HG03135 (cell line): Measurements from ENCODE around the gene LEMD3.

Source experiments
- ATAC-seq: cut with Tn5 transposase; IDR thresholded peaks from one replicate; pipeline ENCODE4 v1.9.1; 2021; ENCODE audit warnings: mild to moderate bottlenecking, moderate library complexity; ENCODE audit not compliant: unreplicated experiment

The LEMD3 gene

DNA sequence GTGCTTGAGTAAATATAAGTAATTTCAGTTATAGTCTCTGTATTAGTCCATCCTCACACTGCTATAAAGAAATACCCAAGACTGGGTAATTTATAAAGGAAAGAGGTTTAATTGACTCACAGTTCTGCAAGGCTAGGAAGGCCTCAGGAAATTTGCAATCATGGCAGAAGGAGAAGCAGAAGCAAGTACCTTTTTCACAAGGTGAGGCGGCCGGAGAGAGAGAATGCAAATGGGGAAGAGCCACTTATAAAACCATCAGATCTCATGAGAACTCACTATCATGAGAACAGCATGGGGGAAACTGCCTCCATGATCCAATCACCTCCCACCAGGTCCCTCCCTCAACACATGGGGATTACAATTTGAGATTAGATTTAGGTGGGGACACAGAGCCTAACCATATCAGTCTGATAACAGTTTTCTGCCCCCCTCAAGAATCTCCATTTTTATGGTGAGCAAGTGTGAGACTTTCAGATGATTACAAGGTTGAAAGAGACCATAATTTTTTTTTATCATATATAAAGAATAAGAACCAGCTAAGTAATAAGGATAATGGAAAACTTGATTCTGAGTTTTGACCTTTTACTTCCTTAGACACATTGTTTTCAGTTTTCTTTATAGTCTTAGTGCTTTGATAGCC, 35.6 kb downstream of the LEMD3 start:
- ATAC-seq, result no peak

- ATAC-seq, result no peak
Measured at GRCh38 chr12:65205886-65206285, 36.5 kb downstream of the LEMD3 start.

DNA sequence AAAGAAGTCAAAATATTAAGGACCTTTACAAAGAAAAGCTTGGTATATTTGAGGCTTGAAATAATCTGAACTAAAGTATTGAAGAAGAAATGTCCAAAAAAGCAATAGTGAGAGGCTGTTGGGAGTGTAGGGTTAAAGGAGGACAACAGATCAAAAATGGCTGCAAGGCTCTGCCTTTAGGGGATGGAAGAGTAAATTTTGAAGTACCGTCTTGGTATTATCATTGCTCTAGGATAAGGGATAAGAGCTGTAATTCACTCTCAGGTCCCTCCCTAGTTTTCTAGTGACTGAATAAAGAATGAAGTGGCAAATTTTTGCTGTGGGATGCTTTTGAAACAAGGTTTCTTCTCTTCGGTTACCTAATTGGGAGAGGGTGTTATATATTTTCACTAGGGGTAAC, 38.7 kb downstream of the LEMD3 start:
- ATAC-seq, result no peak

DNA sequence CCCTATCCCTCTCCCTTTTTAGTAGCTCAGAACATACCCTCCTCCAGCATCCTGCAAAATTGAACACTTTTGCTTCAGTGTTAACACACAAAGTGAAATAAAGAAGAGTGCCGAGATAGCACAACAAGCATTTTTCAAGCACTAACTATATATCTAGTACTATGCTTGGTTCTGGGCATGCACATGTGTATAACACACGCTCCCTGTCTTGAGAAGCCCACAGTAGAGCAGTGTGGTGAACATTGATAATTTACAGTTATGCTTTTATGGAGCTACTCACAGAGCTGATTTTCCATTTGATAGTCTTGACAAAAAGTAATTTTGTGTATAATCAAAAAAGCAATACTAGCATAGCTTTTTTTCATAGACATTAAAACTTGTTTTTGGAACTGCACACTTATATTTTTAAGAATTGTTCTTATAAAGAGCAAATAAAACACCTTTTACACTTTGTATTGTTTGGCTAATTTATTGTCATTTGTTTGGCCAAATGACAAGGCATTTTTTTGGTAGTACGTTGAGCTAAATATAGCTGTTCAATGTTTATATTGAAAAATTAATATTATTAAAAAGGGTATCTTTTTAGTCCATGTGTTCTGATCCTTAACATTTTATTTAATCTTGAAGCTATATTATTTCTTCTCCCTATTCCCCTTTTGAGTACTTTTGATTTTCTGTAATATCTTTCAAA, 39.7 kb downstream of the LEMD3 start:
- ATAC-seq, result no peak

DNA sequence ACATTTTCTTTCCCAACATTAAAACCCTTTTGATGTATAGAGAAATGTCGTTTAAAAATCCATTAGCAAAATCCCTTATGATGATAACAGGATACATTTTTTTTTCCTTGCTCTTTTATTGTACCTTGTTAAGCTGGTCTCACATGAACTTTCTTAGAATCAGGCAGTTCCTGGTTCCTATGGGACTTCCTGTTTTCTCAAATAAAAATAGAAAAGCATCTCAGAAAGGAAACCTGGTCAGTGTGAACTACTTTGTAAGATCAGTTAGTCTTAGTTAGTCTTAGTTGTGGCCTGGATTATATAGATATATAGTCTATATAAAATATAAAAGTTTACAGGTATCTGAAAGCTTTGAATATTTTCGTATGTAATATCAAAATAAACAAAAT, 40.3 kb downstream of the LEMD3 start:
- ATAC-seq, result peak; percentile 62

DNA sequence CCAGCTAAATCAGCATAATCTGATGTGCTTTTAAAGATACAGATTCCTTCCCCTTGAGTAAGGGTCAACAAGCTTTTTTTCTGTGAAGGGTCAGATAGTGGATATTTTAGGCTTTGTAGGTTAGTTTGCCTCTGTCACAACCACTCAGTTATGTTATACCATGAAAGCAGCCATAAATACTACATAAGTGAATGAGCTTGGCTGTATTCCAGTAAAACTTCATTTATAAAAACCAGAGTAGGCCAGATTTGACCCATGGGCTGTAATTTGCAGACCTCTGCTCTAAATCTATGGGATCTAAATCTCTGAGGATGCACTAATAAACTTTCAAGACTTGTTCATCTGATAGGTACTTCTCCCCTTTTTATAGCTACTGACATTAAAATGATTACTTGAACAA, 47.7 kb downstream of the LEMD3 start:
- ATAC-seq, result no peak

DNA sequence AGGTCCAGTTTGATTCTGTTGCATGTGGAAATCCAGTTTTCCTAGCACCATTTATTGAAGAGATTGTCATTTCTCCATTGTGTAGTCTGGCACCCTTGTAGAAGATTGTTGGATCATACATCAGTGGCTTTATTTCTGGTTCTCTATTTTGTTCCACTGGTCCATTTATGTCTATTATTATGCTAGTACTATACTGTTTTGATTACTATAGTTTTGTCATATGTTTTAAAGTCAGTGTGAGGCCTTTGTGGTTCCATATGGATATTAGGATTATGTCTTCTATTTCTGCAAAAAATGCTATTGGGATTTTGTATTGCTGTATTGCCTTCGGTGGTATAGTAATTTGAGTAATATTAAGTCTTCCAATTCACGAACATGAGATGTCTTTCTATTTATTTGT, 51.4 kb downstream of the LEMD3 start:
- no peak for ATAC-seq

DNA sequence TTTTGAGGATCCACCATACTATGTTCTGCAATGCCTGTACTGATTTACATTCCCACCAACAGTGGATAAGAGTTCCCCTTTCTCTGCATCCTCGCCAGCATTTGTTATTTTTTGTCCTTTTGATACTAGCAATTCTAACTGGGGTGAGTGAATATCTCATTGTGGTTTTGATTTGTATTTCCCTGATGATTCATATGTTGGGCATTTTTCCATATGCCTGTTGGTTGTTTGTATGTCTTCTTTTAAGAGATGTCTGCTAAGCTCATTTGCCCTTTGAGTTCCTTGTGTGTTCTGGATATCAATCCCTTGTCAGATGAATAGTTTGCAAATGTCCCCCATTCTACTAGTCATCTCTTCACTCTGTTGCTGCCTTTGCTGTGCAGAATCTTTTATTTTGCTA, 60.1 kb downstream of the LEMD3 start:
- no peak for ATAC-seq

DNA sequence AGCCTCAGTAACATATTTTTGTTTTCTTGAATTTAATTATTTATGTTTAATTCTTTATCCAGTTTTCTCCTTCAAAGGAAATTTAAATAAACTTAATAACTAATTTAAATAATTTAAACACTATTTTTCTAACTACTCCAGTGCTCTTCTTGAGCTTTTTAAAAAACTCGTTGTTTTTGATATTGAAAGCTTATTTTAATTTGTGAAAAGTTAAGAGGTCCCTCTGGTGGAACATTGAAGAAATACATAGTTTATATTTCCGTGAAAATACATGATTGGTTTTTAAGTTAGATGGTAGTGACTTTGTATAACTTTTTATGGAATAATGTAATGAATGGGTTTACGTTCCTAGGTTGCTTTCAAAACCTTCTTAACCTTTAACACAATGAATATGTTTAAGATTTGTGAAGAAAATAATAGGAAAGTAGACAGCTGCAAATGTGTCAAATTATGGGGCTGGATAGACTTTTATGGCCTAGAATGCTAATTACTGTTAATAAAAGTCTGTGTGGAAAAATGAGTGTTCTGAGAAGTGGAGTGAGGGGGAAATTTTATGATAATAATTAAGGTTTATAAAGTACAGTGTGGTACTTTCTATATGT, 63.2 kb downstream of the LEMD3 start:
- no peak for ATAC-seq

DNA sequence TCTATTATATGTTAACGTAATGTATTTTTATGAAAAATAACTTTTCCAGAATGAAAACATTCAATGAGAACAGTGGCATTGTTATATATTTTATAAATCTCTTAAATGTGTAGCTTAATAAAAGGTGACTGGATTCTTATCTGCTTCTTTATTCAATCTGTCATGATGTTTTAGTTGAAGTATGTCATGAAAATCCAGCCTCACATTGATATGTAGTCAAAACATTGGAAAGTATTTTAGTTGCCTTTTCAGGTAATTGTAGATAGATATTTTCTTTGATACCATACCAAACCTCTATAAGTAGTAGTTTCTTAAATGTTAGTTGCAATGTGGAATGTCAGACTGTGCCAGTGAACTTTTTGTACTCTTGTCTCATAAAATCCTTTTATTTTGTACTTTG, 67.8 kb downstream of the LEMD3 start:
- ATAC-seq, result no peak

DNA sequence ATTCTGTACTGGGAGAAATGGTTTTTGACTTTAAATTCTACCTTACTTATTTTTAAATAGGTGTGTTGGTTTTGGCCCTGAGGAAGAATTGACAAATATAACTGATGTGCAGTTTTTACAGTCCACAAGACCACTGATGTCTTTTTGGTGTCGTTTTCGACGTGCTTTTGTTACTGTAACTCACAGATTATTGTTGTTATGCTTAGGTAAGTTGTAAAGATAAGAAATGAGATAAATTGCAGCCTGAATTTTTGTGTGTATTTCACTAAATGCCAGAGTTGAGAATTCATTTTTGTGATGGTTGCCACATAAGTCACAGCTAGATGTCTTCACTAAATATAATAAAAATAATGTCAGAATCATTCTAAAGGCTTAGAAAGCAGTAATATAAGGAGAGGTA, 69.2 kb downstream of the LEMD3 start:
- no peak for ATAC-seq

GRCh38 chr12:65248656-65249633, 79.6 kb downstream of the LEMD3 start:
- no peak for ATAC-seq

DNA sequence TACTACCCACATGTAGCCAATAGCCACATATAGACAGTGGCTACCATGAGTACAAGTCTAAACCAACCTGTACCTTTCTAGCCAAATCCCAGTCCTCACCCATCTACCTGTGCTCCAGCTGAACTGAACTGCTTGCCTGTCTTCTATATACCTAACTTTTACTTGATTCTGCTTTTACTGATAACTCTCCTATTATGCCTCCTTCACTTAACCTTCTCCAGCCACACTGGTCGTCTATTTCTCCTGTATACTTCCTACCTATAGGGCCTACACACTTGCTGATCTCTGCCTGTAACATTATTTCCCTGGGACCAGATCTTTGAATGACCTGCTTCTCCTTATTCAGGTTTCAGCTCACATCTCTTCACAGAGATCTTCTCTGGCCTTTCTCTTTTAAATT, 83.1 kb downstream of the LEMD3 start:
- ATAC-seq, result no peak

- no peak for ATAC-seq
Measured at GRCh38 chr12:65257986-65258385, 88.6 kb downstream of the LEMD3 start.

- ATAC-seq, result peak; percentile 81
Measured at GRCh38 chr12:65259501-65259900, 90.1 kb downstream of the LEMD3 start.

DNA sequence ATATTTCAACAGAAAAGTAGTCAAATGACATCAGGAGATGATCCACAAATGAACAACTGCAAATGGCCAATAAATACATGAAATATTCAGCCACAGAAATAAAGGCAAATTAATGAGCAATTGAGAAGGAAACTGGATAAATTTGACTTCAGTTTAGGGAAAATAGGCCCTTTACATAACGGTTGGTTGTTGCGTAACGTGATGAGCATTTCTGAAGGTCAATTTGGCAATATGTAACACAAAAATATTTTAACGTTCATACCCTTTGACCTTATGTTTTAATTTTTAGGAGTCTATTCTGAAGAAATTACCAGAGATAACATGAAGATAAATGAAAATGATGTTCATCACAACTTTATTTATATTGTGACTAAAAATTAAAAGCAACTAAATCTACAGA, 94.4 kb downstream of the LEMD3 start:
- ATAC-seq, result no peak

- ATAC-seq, result no peak
Measured at GRCh38 chr12:65266408-65266807, 97.0 kb downstream of the LEMD3 start.

- ATAC-seq, result no peak
Measured at GRCh38 chr12:65269603-65270002, 100.2 kb downstream of the LEMD3 start.

GRCh38 chr12:65274602-65275272, 105.4 kb downstream of the LEMD3 start:
- ATAC-seq, result no peak

DNA sequence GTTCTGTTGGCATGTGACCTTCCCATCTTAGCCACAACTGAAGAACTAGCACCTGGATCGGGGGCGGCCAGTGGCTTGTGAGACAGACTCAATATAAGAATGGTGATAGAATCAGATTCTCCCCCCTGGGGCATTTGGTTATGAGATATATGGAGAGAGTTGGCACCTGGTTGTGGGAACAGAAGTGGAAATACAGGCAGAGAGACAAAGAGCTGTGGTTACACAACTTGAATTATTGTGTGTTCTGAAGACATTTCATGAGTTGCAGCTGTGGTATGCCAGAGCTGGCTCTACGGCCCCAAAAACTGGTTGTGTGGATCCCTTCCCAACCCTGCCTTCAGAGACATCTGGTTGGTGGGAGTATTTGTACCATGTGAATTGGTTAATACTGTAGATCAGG, 106.2 kb downstream of the LEMD3 start:
- no peak for ATAC-seq
